WERI-Rb-1 (cell line): ENCODE data around the gene DHRS13.

Experiments
- DNase-seq: peaks from one replicate; pipeline ENCODE4 v3.0.0-alpha.2; 2020
- H3K27ac ChIP-seq: fragments of 250-450 bp; sonication (Bioruptor Pico); 2 replicates; pipeline ENCODE4 v1.5.1; 2020; ENCODE audit warnings: mild to moderate bottlenecking, moderate library complexity
- H3K27me3 ChIP-seq: fragments of 250-450 bp; sonication (Bioruptor Pico); 2 replicates; pipeline ENCODE4 v1.5.1; 2021; ENCODE audit warnings: mild to moderate bottlenecking, low read depth, moderate library complexity; ENCODE audit not compliant: insufficient read depth, severe bottlenecking
- H3K36me3 ChIP-seq: fragments of 250-450 bp; sonication (Bioruptor Pico); 2 replicates; pipeline ENCODE4 v1.5.1; 2020; ENCODE audit warnings: mild to moderate bottlenecking, moderate library complexity
- H3K4me3 ChIP-seq: 2 replicates; pipeline ENCODE4 v1.5.1; 2011; ENCODE audit warnings: low read depth, mild to moderate bottlenecking, control low read depth, low read length
- H3K9me3 ChIP-seq: fragments of 250-450 bp; sonication (Bioruptor Pico); 2 replicates; pipeline ENCODE4 v1.5.1; 2021; ENCODE audit warnings: mild to moderate bottlenecking, moderate library complexity; ENCODE audit not compliant: severe bottlenecking
- TF ChIP-seq, protein P1 (sequence below): IDR thresholded peaks from 2 replicates; pipeline ENCODE4 v1.5.1; 2011; ENCODE audit warnings: low read depth, mild to moderate bottlenecking, control low read depth, inconsistent platforms, low read length

DHRS13 gene

GRCh38 chr17:28892024-28892423, 10.9 kb downstream of the DHRS13 start:
- TF ChIP-seq, protein P1, sequence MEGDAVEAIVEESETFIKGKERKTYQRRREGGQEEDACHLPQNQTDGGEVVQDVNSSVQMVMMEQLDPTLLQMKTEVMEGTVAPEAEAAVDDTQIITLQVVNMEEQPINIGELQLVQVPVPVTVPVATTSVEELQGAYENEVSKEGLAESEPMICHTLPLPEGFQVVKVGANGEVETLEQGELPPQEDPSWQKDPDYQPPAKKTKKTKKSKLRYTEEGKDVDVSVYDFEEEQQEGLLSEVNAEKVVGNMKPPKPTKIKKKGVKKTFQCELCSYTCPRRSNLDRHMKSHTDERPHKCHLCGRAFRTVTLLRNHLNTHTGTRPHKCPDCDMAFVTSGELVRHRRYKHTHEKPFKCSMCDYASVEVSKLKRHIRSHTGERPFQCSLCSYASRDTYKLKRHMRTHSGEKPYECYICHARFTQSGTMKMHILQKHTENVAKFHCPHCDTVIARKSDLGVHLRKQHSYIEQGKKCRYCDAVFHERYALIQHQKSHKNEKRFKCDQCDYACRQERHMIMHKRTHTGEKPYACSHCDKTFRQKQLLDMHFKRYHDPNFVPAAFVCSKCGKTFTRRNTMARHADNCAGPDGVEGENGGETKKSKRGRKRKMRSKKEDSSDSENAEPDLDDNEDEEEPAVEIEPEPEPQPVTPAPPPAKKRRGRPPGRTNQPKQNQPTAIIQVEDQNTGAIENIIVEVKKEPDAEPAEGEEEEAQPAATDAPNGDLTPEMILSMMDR: no peak
- Histone ChIP-seq H3K9me3 (no peaks in the 10 kb centered on the region), H3K27me3 (no peaks in the 10 kb centered on the region), H3K4me3 (no peak overlapping the region), H3K36me3 (peaks cover 23% of the 10 kb centered on the region), H3K27ac (no peak overlapping the region)
- DNase-seq: no peak

DNA sequence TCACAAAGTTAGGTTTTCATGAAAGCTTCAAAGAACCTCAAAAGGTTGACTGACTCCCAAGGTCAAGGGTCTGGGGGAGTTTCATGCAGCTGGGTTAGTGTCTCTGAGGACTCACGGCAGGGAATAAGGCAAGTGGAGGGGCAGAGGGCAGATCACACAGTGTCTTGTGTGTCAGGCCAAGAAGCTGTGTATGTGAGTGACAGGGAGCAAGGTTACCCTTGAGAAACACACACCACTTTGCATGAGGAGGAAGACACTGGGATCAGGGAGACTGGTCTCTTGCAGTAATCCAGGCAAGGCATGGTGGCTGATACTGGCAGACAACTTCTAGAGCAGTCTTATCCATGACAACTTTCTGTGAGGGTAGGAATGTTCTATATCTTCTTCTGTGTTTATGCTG, 11.7 kb downstream of the DHRS13 start:
- DNase-seq: no peak
- Histone ChIP-seq H3K27ac (no peak overlapping the region), H3K27me3 (no peaks in the 10 kb centered on the region), H3K9me3 (no peaks in the 10 kb centered on the region), H3K36me3 (peaks cover 22% of the 10 kb centered on the region), H3K4me3 (no peak overlapping the region)
- TF ChIP-seq, protein P1: no peak

GRCh38 chr17:28889996-28890395, 12.9 kb downstream of the DHRS13 start:
- DNase-seq: no peak
- TF ChIP-seq, protein P1: no peak
- Histone ChIP-seq H3K4me3 (no peak overlapping the region), H3K36me3 (peaks cover 19% of the 10 kb centered on the region), H3K27me3 (no peaks in the 10 kb centered on the region), H3K27ac (no peak overlapping the region), H3K9me3 (no peaks in the 10 kb centered on the region)

- no peak overlapping the region for H3K4me3 ChIP-seq
- no peak for DNase-seq
- H3K36me3 ChIP-seq: peaks cover 13% of the 10 kb centered on the region
- no peaks in the 10 kb centered on the region for H3K9me3 ChIP-seq
- TF ChIP-seq, protein P1: no peak
- no peak overlapping the region for H3K27ac ChIP-seq
- H3K27me3 ChIP-seq: no peaks in the 10 kb centered on the region
Measured at GRCh38 chr17:28888832-28889231, 14.0 kb downstream of the DHRS13 start.

DNA sequence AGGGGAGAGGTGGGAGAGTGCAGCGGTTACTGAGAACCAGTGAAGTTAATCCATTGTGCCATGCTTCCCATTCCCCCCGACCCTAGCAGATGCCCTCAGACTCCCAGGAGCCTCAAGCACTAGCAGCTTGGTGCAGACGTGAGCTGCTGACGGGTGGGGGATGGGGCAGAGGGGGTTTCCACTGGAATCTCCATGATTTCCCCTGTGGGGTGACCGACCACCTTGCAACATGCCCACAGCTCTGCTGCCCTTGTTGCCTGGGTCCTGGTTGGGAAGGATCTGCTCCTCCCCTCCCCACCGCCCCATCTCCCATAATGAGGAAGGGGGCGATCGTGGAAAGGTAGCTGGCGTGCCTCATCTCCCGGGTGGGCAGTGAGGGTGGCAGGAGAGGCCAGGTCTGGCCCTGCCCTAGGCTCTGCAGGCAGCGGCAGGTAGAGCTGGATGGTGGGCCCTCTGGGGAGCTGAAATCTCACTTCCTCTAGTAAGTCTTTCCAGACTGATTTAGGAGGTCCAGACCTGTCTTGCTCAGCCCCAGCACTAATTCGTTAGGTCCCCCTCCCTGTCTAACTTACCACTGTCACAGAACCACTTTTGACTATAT, 14.9 kb downstream of the DHRS13 start:
- TF ChIP-seq, protein P1: no peak
- Histone ChIP-seq H3K9me3 (no peaks in the 10 kb centered on the region), H3K36me3 (peaks cover 12% of the 10 kb centered on the region), H3K4me3 (no peak overlapping the region), H3K27ac (no peak overlapping the region), H3K27me3 (no peaks in the 10 kb centered on the region)
- no peak for DNase-seq

DNA sequence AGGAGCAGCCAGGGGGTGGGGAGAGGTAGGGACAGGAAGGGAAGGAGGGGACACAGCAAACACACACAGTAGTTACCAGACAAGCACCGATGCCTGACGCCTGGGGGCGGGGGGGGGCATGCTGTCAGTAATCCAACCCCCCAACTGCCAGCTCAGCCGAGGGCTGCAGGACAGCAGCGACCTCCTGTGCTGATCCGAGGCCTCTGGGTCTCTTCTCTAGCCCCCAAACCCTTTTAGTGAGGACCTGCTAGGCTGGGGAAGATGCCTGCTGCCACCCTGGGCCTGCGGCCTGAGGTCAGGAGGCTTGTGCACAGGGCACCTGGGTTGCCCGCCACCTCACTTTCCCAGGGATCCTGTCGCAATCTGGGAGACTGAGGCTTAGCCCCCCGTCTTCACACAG, 16.9 kb downstream of the DHRS13 start:
- H3K4me3 ChIP-seq: no peak overlapping the region
- H3K36me3 ChIP-seq: peaks cover 27% of the 10 kb centered on the region
- H3K9me3 ChIP-seq: no peaks in the 10 kb centered on the region
- no peaks in the 10 kb centered on the region for H3K27me3 ChIP-seq
- no peak overlapping the region for H3K27ac ChIP-seq
- TF ChIP-seq, protein P1: no peak
- no peak for DNase-seq
